ENCODE results near the gene KSR1.
A peak's percentile ranks its signal among the peaks of the same experiment; 100 is the strongest.
"Not testable (repeated sequence)": the region's sequence is repeated elsewhere in the genome, so short reads cannot be mapped to it uniquely, and the experiment has no call there.

KSR1 gene

DNA sequence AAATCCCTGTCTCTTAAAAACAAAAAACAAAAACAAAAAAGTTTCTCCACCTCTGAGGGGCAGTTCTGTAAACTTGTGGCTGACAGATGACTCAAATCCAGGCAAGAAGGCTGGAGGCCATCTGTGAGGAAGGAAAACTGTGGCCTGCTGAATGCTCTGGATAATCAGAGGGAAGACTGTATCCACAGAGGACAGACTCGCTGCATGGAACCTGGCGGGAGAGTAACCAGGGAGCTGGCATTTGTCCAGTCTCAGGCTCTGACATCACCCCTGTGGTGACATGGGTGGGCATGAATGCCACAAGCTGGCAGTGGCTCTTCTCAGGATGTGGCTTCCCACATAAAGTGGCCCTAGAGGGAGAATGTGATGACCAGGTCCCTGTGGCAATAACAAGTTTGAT lies 2.8 kb upstream of the KSR1 start:
- no peak overlapping the region for H3K4me3 ChIP-seq (ENCODE audit: low read depth, low read length)

DNA sequence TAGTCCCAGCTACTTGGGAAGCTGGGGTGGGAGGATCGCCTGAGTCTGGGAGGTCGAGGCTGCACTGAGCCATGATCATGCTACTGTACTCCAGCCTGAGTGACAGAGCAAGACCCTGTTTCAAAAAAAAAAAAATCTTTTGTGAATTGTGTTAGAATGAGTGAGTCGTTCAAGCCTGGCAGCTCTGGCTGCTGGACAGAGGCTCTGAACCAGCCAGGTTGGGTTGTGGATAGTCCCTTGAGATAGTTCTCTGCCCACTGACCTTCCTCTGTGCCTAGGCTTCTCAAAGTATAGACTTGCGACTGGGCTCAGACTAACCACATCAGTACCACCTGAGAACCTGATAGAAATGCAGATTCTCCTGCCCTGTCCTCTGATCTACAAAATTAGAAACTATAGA lies 2.2 kb upstream of the KSR1 start:
- H3K4me3 ChIP-seq (ENCODE audit: low read depth, low read length): no peak overlapping the region

DNA sequence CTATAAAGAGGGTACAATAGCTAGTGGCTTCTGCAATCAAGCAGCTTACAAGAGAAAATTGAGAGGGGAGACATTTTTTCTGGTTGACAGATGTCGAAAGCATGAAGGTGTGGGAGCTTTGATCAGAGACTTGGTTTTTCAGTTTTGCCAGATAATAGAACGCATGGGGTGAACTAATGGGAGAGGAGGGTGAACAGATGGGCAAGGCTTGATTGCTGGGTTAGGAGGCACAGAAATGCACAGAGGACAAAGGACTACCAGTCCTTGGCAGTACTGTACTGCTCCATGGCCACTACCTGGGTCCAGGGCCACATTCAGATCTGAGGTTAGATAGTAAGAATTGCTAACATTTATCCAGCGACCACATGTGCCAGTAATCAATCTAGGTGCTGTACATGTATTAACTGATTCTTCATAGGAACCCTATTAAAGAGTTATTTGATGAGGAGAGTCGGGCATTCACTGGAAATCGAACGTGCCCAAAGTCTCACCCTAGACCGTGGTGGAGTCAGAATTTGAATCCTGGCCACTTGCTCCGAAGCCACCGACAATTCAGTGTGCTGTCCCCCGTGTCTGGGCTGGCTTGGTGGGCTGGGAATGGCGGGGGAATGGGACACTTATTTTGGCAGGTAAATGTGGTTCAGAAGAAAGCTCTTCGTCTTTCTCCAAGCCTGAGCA lies 873 bp upstream of the KSR1 start:
- peak overlapping the region; percentile 81 for H3K4me3 ChIP-seq (ENCODE audit: low read depth, low read length)

DNA sequence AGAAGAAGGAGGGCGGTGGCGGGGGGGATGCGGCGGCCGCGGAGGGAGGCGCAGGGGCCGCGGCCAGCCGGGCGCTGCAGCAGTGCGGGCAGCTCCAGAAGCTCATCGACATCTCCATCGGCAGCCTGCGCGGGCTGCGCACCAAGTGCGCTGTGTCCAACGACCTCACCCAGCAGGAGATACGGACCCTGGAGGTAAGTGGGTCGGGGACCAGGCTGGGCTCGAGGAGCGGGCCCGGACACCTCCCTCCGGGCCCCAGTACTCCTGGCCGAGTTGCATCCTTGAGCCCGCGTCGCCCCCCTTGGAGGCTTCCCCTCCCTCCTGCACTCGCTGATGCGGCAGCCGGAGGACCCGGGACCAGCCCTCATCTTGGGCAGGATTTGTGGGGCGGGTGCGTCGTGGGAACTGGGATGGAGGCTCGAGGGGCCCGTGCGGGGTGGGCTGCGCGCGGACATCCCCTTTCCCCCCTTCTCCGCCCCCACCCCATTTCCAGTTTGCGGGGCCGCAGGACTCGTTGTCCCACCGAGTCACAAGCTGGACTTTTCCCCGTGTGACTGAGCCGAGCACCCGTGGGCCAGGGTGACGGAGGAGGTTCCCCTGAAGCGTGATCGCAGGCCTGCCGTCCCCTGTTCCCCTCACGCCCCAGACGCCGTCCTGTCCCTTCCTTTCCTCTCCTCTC lies 572 bp downstream of the KSR1 start:
- H3K4me3 ChIP-seq (ENCODE audit: low read depth, low read length): peak overlapping the region; percentile 81

DNA sequence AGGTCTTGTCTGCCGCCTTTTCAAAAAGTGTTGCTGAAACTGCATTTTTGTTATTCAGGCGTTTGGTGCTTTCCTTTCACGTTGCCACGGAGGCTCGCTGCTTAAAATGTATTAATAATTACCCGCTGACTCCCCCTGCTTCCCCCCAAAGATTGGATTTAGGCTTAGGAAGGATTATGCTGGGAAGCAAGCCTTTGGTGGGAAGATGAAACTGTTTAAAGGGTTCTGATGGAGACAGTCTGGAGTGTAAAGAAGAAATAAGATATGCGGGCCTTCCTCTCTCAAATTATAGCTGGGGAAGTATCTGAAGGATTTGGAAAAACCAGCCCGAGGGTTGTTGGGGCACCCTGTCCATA lies 1.1 kb downstream of the KSR1 start:
- peak overlapping the region; percentile 81 for H3K4me3 ChIP-seq (ENCODE audit: low read depth, low read length)

GRCh38 chr17:27457731-27458523 lies 1.7 kb downstream of the KSR1 start:
- peak overlapping the region; percentile 81 for H3K4me3 ChIP-seq (ENCODE audit: low read depth, low read length)

DNA sequence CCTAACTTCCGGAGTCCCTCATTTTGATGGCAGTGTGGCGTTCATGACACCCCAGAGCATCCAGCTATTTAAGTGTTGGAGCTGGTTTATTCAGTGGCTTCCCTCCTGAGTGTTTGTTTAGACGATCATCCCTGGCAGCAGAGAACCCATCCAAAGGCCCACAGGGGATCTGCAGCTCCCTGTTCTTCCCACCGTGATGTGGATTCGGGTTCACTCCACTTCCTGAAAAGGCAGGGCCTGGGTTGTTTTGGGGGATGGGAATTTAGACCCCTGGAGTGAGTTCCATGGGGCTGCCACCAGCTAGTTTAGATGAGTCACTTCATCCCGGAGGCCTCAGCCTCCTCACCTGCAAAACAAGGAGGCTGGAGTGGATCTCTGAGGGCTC lies 2.3 kb downstream of the KSR1 start:
- H3K4me3 ChIP-seq (ENCODE audit: low read depth, low read length): peak overlapping the region; percentile 2

GRCh38 chr17:27459433-27459832 lies 3.2 kb downstream of the KSR1 start:
- H3K4me3 ChIP-seq (ENCODE audit: low read depth, low read length): no peak overlapping the region

DNA sequence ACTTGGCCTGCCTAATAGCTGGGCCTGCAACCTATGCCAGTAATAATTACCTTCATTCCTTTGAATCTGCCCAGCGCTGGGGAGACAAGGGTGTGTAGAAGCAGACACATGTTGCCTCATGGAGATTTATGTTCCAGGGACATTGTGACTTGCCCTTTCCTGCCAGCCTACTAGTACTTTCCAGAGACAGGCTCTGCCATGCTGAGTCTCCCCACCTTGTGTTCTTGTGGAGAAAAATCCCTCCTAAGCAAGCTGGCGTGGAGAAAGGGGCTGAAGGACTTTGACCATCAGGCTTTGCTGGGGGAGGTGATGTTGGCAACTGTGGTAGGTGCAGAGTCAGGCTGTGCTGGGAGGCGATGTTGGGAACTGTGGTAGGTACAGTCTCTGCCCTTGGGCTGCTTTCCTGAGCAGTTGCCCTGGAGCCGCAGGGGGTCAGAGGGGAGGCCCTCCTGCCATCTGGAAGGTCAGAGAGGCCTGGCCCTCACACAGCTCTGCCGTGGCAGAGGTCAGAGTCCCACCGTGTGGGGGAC lies 4.0 kb downstream of the KSR1 start:
- H3K4me3 ChIP-seq (ENCODE audit: low read depth, low read length): no peak overlapping the region

- no peak overlapping the region for H3K4me3 ChIP-seq (ENCODE audit: low read depth, low read length)
Observed at GRCh38 chr17:27461192-27461859, 5.1 kb downstream of the KSR1 start.

- H3K4me3 ChIP-seq (ENCODE audit: low read depth, low read length): no peak overlapping the region
Observed at GRCh38 chr17:27462149-27462548, 5.9 kb downstream of the KSR1 start.

GRCh38 chr17:27462714-27463113 lies 6.5 kb downstream of the KSR1 start:
- H3K4me3 ChIP-seq (ENCODE audit: low read depth, low read length): no peak overlapping the region

DNA sequence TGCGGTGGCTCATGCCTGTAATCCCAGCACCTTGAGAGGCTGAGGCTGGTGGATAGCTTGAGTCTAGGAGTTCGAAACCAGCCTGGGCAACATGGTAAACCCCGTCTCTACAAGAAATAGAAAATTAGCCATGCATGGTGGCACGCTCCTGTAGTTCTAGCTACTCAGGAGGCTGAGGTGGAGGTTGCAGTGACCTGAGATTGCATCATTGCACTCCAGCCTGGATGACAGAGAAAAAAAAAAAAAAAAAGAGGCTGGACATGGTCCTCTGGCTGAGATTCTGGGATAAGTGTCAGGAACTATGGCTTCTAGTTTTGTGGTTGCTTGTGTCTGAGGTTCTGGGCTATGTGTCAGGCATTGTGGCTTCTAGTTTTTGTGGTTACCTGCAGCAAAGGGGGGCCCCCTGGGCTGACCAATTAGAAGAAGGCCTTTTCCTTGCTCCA lies 7.0 kb downstream of the KSR1 start:
- H3K4me3 ChIP-seq (ENCODE audit: low read depth, low read length): no peak overlapping the region

DNA sequence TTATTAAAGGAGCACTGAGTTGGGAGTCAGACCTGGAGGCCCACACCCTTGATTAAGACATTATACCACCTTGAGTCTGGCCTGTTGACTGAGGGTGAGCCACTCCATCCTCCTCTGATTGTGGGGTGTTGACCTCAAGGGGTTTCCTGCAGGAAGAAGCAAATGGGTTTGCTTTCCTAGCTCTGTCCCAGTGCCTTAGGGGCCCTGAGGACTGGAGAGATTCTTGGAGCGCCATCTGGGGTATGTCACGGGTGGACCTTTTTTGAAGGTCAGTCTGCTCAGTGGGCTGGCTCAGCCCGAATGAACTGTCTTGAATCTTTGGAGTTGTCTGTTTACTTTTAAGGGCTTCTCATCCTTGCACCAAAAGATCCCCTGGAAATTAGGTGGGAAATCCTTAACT lies 7.8 kb downstream of the KSR1 start:
- H3K4me3 ChIP-seq (ENCODE audit: low read depth, low read length): not testable (repeated sequence)

DNA sequence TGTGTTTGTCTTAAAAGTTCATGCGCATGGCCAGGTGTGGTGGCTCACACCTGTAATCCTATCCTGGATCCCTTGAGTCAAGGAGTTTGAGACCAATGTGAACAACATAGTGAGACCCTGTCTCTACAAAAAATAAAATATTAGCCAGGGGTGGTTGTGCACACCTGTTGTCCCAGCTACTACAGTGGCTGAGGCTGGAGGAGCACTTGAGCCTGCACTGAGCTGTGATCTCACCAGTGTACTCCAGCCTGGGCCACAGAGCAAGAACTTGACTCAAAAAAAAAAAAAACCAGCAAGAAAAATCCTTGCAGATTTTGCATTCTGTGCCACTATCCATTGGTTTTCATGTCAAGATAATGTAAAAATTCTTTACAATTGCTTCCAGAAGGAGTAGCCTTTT lies 8.2 kb downstream of the KSR1 start:
- no peak overlapping the region for H3K4me3 ChIP-seq (ENCODE audit: low read depth, low read length)

DNA sequence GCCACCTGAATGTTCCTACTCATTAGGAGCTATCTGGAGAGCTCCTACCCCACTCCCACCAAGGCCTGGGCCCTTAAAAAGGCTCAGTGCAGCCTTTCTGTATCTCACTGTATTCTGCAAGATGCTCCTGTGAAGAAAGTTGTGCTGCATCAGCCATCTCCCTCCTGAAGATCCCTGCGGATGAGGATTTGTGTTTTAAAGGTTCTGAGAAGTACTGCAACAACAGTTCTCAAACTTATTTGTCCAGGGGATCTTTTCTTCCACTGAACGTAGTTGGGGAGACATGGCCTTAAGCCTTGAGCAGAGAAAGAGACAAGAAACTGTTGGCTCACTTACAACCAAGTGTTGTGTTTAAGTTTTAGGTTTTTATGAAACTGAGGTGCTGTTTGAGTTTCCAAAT lies 9.6 kb downstream of the KSR1 start:
- not testable (repeated sequence) for H3K4me3 ChIP-seq (ENCODE audit: low read depth, low read length)

GRCh38 chr17:27466376-27466742 lies 10.1 kb downstream of the KSR1 start:
- H3K4me3 ChIP-seq (ENCODE audit: low read depth, low read length): no peak overlapping the region

DNA sequence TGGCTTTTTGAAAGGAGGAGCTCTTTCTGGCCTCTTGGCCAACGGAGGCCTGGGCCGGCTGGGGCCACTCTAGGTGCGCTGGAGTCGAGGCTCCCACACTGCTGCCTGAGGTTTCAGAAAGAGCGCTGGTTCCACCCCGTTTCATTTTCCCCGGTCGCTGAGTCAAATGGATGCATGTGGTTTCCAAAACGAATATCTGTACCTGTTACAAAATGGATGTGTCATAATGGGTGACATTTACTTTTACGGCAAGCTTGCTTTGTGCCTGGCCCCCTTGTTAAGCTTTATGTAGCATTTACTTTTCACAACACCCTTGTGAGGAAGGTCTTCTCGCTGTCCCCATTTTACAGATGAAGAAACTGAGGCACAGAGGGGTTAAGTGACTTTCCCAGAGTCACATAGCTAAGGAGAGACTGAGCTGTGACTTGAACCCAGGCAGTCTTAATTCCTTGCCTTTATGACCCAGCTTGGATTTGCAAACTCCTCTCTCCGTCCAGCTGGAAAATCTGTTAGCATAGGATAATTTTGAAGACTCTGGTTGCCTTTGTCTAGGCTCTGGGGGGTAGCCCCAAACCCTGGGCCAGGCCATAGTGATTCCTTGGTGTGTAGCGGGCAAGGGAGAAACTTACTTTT lies 10.6 kb downstream of the KSR1 start:
- no peak overlapping the region for H3K4me3 ChIP-seq (ENCODE audit: low read depth, low read length)

DNA sequence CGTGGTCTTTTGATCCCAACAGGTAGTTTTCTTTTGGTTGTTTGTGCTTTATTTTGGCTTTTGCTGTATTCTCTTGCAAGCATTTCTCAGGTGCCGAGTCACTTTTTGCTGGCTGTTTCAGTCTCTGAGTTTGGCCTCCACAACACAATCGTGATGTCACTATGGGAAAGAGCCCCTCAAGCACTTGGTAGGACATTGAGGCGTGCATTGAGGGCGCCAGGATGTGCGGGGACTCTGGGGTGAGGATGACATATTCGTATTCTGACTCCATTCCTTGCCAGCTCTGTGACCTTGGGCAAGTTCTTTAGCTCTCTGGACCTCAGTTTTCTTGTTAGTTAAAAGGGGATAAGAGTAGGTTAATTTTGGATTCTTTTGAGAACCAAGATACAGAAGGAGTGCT lies 13.0 kb downstream of the KSR1 start:
- H3K4me3 ChIP-seq (ENCODE audit: low read depth, low read length): no peak overlapping the region

GRCh38 chr17:27471321-27472269 lies 15.3 kb downstream of the KSR1 start:
- H3K4me3 ChIP-seq (ENCODE audit: low read depth, low read length): no peak overlapping the region
